Femur (tissue), 1 donor: ENCODE results near the gene OR6X1.

ENCODE experiments used
- DNase-seq: peaks from one replicate; pipeline ENCODE4 v3.0.0-alpha.2; 2017

The OR6X1 gene

GRCh38 chr11:123754101-123754568, at the start of gene OR6X1:
TSS of gene OR6X1 (minus strand) at chr11:123754518. CDS start at chr11:123754518, 0 bp downstream.
- no peak for DNase-seq

GRCh38 chr11:123801765-123802164, 47.4 kb upstream of the OR6X1 start:
- no peak for DNase-seq

- peak; percentile 54 for DNase-seq
These were observed 45.7 kb upstream of the OR6X1 start for GRCh38 chr11:123800036-123800435.

- peak; percentile 67 for DNase-seq
These were observed 45.1 kb upstream of the OR6X1 start for GRCh38 chr11:123799438-123799837.

- DNase-seq = no peak
These were observed 44.4 kb upstream of the OR6X1 start for GRCh38 chr11:123798513-123799252.

GRCh38 chr11:123798079-123798478, 43.8 kb upstream of the OR6X1 start:
- no peak for DNase-seq

- DNase-seq = no peak
These were observed 43.2 kb upstream of the OR6X1 start for GRCh38 chr11:123797541-123797940.

- DNase-seq = no peak
These were observed 42.8 kb upstream of the OR6X1 start for GRCh38 chr11:123797114-123797513.

GRCh38 chr11:123796226-123796625, 41.9 kb upstream of the OR6X1 start:
- DNase-seq = no peak

- DNase-seq = no peak
These were observed 29.2 kb upstream of the OR6X1 start for GRCh38 chr11:123783536-123783935.

- DNase-seq = peak; percentile 24
These were observed 24.2 kb upstream of the OR6X1 start for GRCh38 chr11:123778511-123778910.

- DNase-seq = no peak
These were observed 21.6 kb upstream of the OR6X1 start for GRCh38 chr11:123775715-123776549.

GRCh38 chr11:123775289-123775688, 21.0 kb upstream of the OR6X1 start:
- DNase-seq = no peak

- no peak for DNase-seq
These were observed 19.6 kb upstream of the OR6X1 start for GRCh38 chr11:123773959-123774358.

GRCh38 chr11:123773026-123773425, 18.7 kb upstream of the OR6X1 start:
- DNase-seq = no peak

GRCh38 chr11:123771664-123772063, 17.3 kb upstream of the OR6X1 start:
- DNase-seq = no peak

- no peak for DNase-seq
These were observed 16.4 kb upstream of the OR6X1 start for GRCh38 chr11:123770712-123771111.

- no peak for DNase-seq
These were observed 11.3 kb upstream of the OR6X1 start for GRCh38 chr11:123765601-123766000.

- DNase-seq = no peak
These were observed 8.1 kb upstream of the OR6X1 start for GRCh38 chr11:123762422-123762821.

- DNase-seq = no peak
These were observed 6.6 kb upstream of the OR6X1 start for GRCh38 chr11:123760894-123761293.

GRCh38 chr11:123757976-123758375, 3.7 kb upstream of the OR6X1 start:
- DNase-seq = no peak

GRCh38 chr11:123755813-123756212, 1.5 kb upstream of the OR6X1 start:
- no peak for DNase-seq

- no peak for DNase-seq
These were observed 1.0 kb upstream of the OR6X1 start for GRCh38 chr11:123755344-123755743.

GRCh38 chr11:123753110-123753509, 1.2 kb downstream of the OR6X1 start:
- no peak for DNase-seq
